GM19193 (cell line): ENCODE measurements around the gene OR10A2.

Experiments
- POLR2A ChIP-seq: IDR thresholded peaks from 4 replicates; pipeline ENCODE4 v1.6.1; 2011; ENCODE audit not compliant: insufficient read depth, insufficient read length; ENCODE audit errors: extremely low read depth

OR10A2 gene

GRCh38 chr11:6864438-6864837 is 1.6 kb downstream of the OR10A2 start:
- TF ChIP-seq POLR2A: no peak

- TF ChIP-seq POLR2A: no peak
Observed at GRCh38 chr11:6871278-6871677, 8.4 kb downstream of the OR10A2 start.

GRCh38 chr11:6875761-6876160 is 12.9 kb downstream of the OR10A2 start:
- TF ChIP-seq POLR2A: no peak

GRCh38 chr11:6876325-6876724 is 13.5 kb downstream of the OR10A2 start, which contains the start of gene OR10A4:
Gene OR10A4 (plus strand): TSS chr11:6876625. CDS start chr11:6876648, 23 bp downstream.
- no peak for TF ChIP-seq POLR2A

- TF ChIP-seq POLR2A: no peak
Observed at GRCh38 chr11:6876914-6877313, 14.1 kb downstream of the OR10A2 start.

- TF ChIP-seq POLR2A: no peak
Observed at GRCh38 chr11:6882751-6883150, 19.9 kb downstream of the OR10A2 start.

- no peak for TF ChIP-seq POLR2A
Observed at GRCh38 chr11:6888830-6889229, 26.0 kb downstream of the OR10A2 start.

- TF ChIP-seq POLR2A: no peak
Observed at GRCh38 chr11:6889835-6890234, 27.0 kb downstream of the OR10A2 start.

GRCh38 chr11:6892400-6892799 is 29.5 kb downstream of the OR10A2 start, which contains the start of gene OR2D2:
Gene OR2D2 (minus strand): TSS chr11:6892500. CDS start chr11:6892500, 0 bp downstream.
- no peak for TF ChIP-seq POLR2A

GRCh38 chr11:6894097-6894496 is 31.2 kb downstream of the OR10A2 start:
- no peak for TF ChIP-seq POLR2A

- TF ChIP-seq POLR2A: no peak
Observed at GRCh38 chr11:6895010-6895409, 32.2 kb downstream of the OR10A2 start.

GRCh38 chr11:6898911-6899310 is 36.1 kb downstream of the OR10A2 start:
- no peak for TF ChIP-seq POLR2A

- TF ChIP-seq POLR2A: no peak
Observed at GRCh38 chr11:6900327-6900999, 37.6 kb downstream of the OR10A2 start.

GRCh38 chr11:6911378-6911777 is 48.5 kb downstream of the OR10A2 start:
- no peak for TF ChIP-seq POLR2A

GRCh38 chr11:6911948-6912347 is 49.1 kb downstream of the OR10A2 start:
- no peak for TF ChIP-seq POLR2A

GRCh38 chr11:6919698-6920097 is 56.8 kb downstream of the OR10A2 start:
- TF ChIP-seq POLR2A: no peak

- no peak for TF ChIP-seq POLR2A
Observed at GRCh38 chr11:6920702-6921101, 57.8 kb downstream of the OR10A2 start, which contains the start of gene OR2D3. Gene OR2D3 (plus strand): TSS chr11:6921002. CDS start chr11:6921002, 0 bp downstream.
